ENCODE data around the gene SEMA4D. TPM values are rescaled to one million over a fixed set of nuclear protein-coding genes. Genes with fewer than 3 reads are reported as not detected.

Gene SEMA4D
- total and polyA plus RNA-seq, 2 of the 13 experiments (the other 11 are each of a cell fraction or from before 2014, with no cell fraction given): 0.13 to 0.16 TPM

GRCh38 chr9:89388084-89388867 is 109.6 kb downstream of the SEMA4D start (continued):
- no peak for TF ChIP-seq MXD3 (CRISPR knock-in tag; IDR thresholded peaks at IDR 0.05)
- peak; percentile 72 for TF ChIP-seq ARID5B (CRISPR knock-in tag; IDR thresholded peaks at IDR 0.05)
- TF ChIP-seq NFKBIZ (CRISPR knock-in tag; IDR thresholded peaks at IDR 0.05): 0 out of 2 replicates have a peak, but pooled peaks have one; percentile 48
- peak; percentile 32; the same call in 1 of the 2 replicates for TF ChIP-seq ZNF350 (CRISPR knock-in tag; IDR thresholded peaks at IDR 0.05; ENCODE audit: borderline replicate concordance, low read depth)
- TF ChIP-seq AHDC1 (CRISPR knock-in tag; IDR thresholded peaks at IDR 0.05; ENCODE audit: borderline replicate concordance): no peak
- TF ChIP-seq ZGPAT (CRISPR knock-in tag; IDR thresholded peaks at IDR 0.05): peak; percentile 51; the same call in 1 of the 2 replicates
- TF ChIP-seq GLI4 (CRISPR knock-in tag; IDR thresholded peaks at IDR 0.05; ENCODE audit: borderline replicate concordance): no peak
- TF ChIP-seq HIVEP1 (CRISPR knock-in tag; IDR thresholded peaks at IDR 0.05): no peak
- TF ChIP-seq TRIM24 (CRISPR knock-in tag; IDR thresholded peaks at IDR 0.05): 0 out of 2 replicates have a peak, but pooled peaks have one; percentile 65
- TF ChIP-seq SUZ12 (IDR thresholded peaks at IDR 0.05; ENCODE audit: low read depth, low read length): no peak
- no peak for TF ChIP-seq MIXL1 (CRISPR knock-in tag; IDR thresholded peaks at IDR 0.05)
- no peak for TF ChIP-seq ZNF264 (CRISPR knock-in tag; IDR thresholded peaks at IDR 0.05)
- TF ChIP-seq HDAC2 (CRISPR knock-in tag; IDR thresholded peaks at IDR 0.05): peak; percentile 59; the same call in 1 of the 2 replicates
- TF ChIP-seq ZNF782 (CRISPR knock-in tag; IDR thresholded peaks at IDR 0.05; ENCODE audit: borderline replicate concordance): no peak
- TF ChIP-seq SOX13 (IDR thresholded peaks at IDR 0.05): no peak
- peak in 1 of 2 experiments; percentile 75; a peak in 2 of 4 replicates for TF ChIP-seq SOX13 (CRISPR knock-in tag; conservative IDR thresholded peaks at IDR 0.05 in 1 of 2, IDR thresholded peaks at IDR 0.05 in 1 of 2)
- TF ChIP-seq HNF4G (IDR thresholded peaks at IDR 0.05; ENCODE audit: borderline replicate concordance, low read depth, low read length): no peak
- no peak for TF ChIP-seq HNF4G (CRISPR knock-in tag; IDR thresholded peaks at IDR 0.05; ENCODE audit: borderline replicate concordance, low read depth)
